Measurements from ENCODE around the gene HM13. TPM values are rescaled to one million over a fixed set of nuclear protein-coding genes. Genes with fewer than 3 reads are reported as not detected.

The HM13 gene
- total and polyA plus RNA-seq, 9 of the 15 experiments (the other 6 are each of a cell fraction or from before 2014, with no cell fraction given), result 7.7 to 136 (median 74.5) TPM

GRCh38 chr20:31514154-31515071, at the start of gene HM13 (continued):
- no peak for TF ChIP-seq ZC3H8 (IDR thresholded peaks at IDR 0.05)
- no peak for TF ChIP-seq NBN (IDR thresholded peaks at IDR 0.05; ENCODE audit: low read depth)
- no peak for TF ChIP-seq SMARCC2 (IDR thresholded peaks at IDR 0.05; ENCODE audit: low read depth)
- TF ChIP-seq TCF15 (CRISPR knock-in tag; IDR thresholded peaks at IDR 0.05), result 0 out of 2 replicates have a peak, but pooled peaks have one; percentile 10
- no peak for TF ChIP-seq TAF15 (IDR thresholded peaks at IDR 0.05; ENCODE audit: low read depth, low read length)
- TF ChIP-seq HDAC3 (IDR thresholded peaks at IDR 0.05; ENCODE audit: borderline replicate concordance, partially characterized antibody), result no peak
- peak; percentile 70; the same call in 1 of the 2 replicates for TF ChIP-seq ATF2 (CRISPR knock-in tag; IDR thresholded peaks at IDR 0.05)
- TF ChIP-seq ZNF717 (CRISPR knock-in tag; IDR thresholded peaks at IDR 0.05), result no peak
- TF ChIP-seq ELF1 (tag; IDR thresholded peaks at IDR 0.05), result peak; percentile 70
- no peak for TF ChIP-seq HDAC2 (IDR thresholded peaks at IDR 0.05)
- peak; percentile 92 for TF ChIP-seq CCNT2 (IDR thresholded peaks at IDR 0.05; ENCODE audit: borderline replicate concordance, extremely low read depth, insufficient read length, low read depth, low read length)
- no peak for TF ChIP-seq NELFE (IDR thresholded peaks at IDR 0.05; ENCODE audit: insufficient read depth, insufficient read length)
- no peak for TF ChIP-seq BCL6 (CRISPR knock-in tag; IDR thresholded peaks at IDR 0.05)
- peak; percentile 95 for TF ChIP-seq RFX1 (IDR thresholded peaks at IDR 0.05)
- TF ChIP-seq XRCC3 (IDR thresholded peaks at IDR 0.05), result no peak
- TF ChIP-seq HMGN3 (IDR thresholded peaks at IDR 0.05; ENCODE audit: borderline replicate concordance, extremely low read depth, insufficient read length, low read depth, low read length), result peak; percentile 87
- TF ChIP-seq ZFP1 (CRISPR knock-in tag; IDR thresholded peaks at IDR 0.05), result no peak
- no peak for TF ChIP-seq HNRNPH1 (optimal IDR thresholded peaks at IDR 0.05; ENCODE audit: low read depth, low read length)
- no peak for TF ChIP-seq EWSR1 (IDR thresholded peaks at IDR 0.05; ENCODE audit: borderline replicate concordance, low read depth, partially characterized antibody)
- TF ChIP-seq ILK (tag; IDR thresholded peaks at IDR 0.05; ENCODE audit: borderline replicate concordance, low read depth), result no peak
- TF ChIP-seq NR0B1 (IDR thresholded peaks at IDR 0.05; ENCODE audit: partially characterized antibody), result no peak
- TF ChIP-seq HSF4 (CRISPR knock-in tag; IDR thresholded peaks at IDR 0.05; ENCODE audit: borderline replicate concordance), result no peak; the same call in 1 of the 2 replicates
- no peak for TF ChIP-seq FOXK1 (CRISPR knock-in tag; IDR thresholded peaks at IDR 0.05; ENCODE audit: borderline replicate concordance)
- no peak for TF ChIP-seq TEAD2 (tag; IDR thresholded peaks at IDR 0.05)
- TF ChIP-seq ELF4 (CRISPR knock-in tag; IDR thresholded peaks at IDR 0.05), result no peak
- TF ChIP-seq ZZZ3 (IDR thresholded peaks at IDR 0.05), result no peak
- no peak for TF ChIP-seq ZNF785 (CRISPR knock-in tag; IDR thresholded peaks at IDR 0.05)
